Stimulated activated naive B cell treated with anti-CD40 and anti-IgM and Interleukin-4, amounts not matched to agents 10 μg/mL and 1 μg/mL and 100 μg/mL, for 72 hours (primary cell): Measurements from ENCODE around the gene USH2A.
"Not testable (repeated sequence)": the region's sequence is repeated elsewhere in the genome, so short reads cannot be mapped to it uniquely, and the experiment has no call there.

Source experiments
- ATAC-seq, 2 donors: fragments of 150-1000 bp; cut with Tn5 transposase; replicated peaks; 2 replicates each; pipeline ENCODE4 v1.10.0; 2021; ENCODE audit warnings: moderate library complexity in 1 of 2
- DNase-seq: peaks from one replicate; pipeline ENCODE4 v3.0.0; 2021
- H3K27ac Mint-ChIP-seq: one replicate; pipeline ENCODE4 v1.8.0; 2022; ENCODE audit warnings: mild to moderate bottlenecking, mixed read lengths
- H3K27me3 Mint-ChIP-seq, 2 donors: one replicate each; pipeline ENCODE4 v1.8.0; 2022; ENCODE audit warnings: mixed read lengths in 2 of 2
- H3K36me3 Mint-ChIP-seq, 2 donors: one replicate each; pipeline ENCODE4 v1.8.0; 2022; ENCODE audit warnings: mixed read lengths in 2 of 2, mild to moderate bottlenecking in 1 of 2
- H3K4me1 Mint-ChIP-seq, 2 donors: one replicate each; pipeline ENCODE4 v1.8.0; 2022; ENCODE audit warnings: mixed read lengths in 2 of 2, mild to moderate bottlenecking in 1 of 2
- H3K4me3 Mint-ChIP-seq, 2 donors: one replicate each; pipeline ENCODE4 v1.8.0; 2022; ENCODE audit warnings: mild to moderate bottlenecking in 2 of 2, mixed read lengths in 2 of 2, moderate library complexity in 1 of 2
- H3K9me3 Mint-ChIP-seq, 2 donors: one replicate each; pipeline ENCODE4 v1.8.0; 2022; ENCODE audit warnings: mixed read lengths in 2 of 2, mild to moderate bottlenecking in 1 of 2

USH2A gene

DNA sequence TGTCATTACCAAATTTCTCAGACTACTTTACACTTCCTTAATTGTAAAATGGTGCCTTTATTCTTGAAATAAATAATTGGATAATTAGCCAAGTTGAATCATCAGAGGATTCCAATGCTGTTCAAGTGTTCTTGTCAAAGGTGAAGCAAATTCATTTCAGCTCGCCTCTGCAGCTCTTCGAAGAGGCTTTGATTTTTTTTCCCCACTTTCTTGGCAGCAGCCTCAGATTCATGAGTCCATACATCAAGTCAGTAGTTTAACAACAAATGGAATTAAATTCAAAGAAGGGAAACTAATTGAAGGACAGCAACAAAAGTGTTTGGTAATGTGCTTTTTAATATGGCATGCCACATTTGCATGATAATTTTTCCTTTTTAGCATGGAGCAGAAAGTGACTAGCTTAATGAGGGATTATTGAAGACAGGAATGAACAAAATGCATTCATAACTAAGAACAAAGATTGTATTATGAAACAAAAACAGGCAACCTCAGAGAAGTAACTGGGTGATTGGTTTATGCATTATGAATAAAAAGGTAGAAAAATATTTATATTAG is 239.0 kb downstream of the USH2A start:
- no peaks in the 10 kb centered on the region for H3K27me3 Mint-ChIP-seq
- H3K36me3 Mint-ChIP-seq: no peaks in the 10 kb centered on the region
- H3K4me1 Mint-ChIP-seq: no peaks in the 10 kb centered on the region
- ATAC-seq (no peak), DNase-seq (no peak)
- no peak overlapping the region for H3K4me3 Mint-ChIP-seq
- H3K9me3 Mint-ChIP-seq: peaks cover 0 to 2% of the 10 kb centered on the region in 2 donors
- H3K27ac Mint-ChIP-seq: no peak overlapping the region

DNA sequence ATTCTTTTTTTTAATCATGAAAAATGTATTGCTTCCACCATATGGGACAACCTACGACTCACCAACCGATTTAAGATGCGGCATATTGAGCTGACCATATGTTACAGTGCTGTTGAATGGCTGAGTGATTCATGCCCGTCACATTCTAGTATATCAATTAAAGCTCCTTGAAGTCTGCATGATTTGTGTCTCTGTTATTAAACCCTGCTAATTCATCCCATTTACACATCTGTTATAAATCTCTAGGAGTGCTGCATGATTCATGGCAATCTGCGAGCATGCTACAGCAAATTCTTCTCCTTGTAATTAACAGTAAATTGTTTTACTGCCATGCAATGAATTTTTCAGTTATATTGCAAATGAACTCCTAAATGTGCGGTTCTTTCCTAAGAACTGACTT is 239.8 kb downstream of the USH2A start:
- no peaks in the 10 kb centered on the region for H3K36me3 Mint-ChIP-seq
- no peak overlapping the region for H3K4me3 Mint-ChIP-seq
- no peak for ATAC-seq

DNA sequence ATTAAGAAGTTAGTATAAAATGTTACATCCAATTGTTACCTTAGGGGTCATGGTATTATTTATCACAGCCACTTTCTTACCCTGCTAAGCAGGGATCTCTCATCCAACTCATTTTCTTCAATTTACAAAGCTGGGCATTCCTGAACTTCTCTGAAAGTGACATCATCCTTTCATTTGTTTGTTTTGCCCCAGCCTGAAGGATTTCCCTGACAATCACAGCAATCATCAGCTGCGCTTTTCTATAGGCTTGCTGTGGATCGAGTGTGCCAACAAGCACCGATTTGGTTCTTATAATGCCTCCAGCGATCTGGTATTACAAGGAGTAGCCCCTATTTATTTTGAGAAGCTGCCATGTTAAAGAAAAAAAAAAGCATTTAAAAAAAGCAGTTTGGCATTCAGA is 240.2 kb downstream of the USH2A start:
- Mint-ChIP-seq H3K36me3 (no peaks in the 10 kb centered on the region), H3K4me1 (no peaks in the 10 kb centered on the region), H3K27me3 (no peaks in the 10 kb centered on the region), H3K27ac (no peak overlapping the region), H3K4me3 (no peak overlapping the region), H3K9me3 (peaks cover 0 to 2% of the 10 kb centered on the region in 2 donors)
- DNase-seq (no peak), ATAC-seq (no peak)

More for the DNA sequence above, 239.8 kb downstream of the USH2A start:
- DNase-seq: no peak
- Mint-ChIP-seq H3K27me3 (no peaks in the 10 kb centered on the region), H3K4me1 (no peaks in the 10 kb centered on the region), H3K27ac (no peak overlapping the region), H3K9me3 (peaks cover 0 to 2% of the 10 kb centered on the region in 2 donors)

DNA sequence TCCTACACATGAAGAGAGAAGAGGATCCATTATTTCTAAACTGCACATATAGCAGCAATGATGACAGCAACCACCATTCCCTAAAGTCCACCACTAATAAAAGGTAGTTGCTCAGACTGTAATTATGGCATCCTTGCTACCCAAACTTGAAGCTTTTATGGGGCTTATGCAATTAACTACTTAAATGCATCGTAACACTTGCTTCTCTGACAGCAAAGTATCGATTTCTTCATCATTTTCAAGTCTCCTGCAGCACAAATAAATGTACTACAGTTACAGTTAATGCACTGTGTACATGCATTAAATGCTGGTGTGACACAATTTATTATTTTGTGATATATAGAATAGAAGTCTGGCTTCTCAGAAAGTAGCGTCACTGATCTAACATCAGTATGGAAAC is 241.7 kb downstream of the USH2A start:
- no peaks in the 10 kb centered on the region for H3K36me3 Mint-ChIP-seq
- H3K9me3 Mint-ChIP-seq: peaks cover 0 to 2% of the 10 kb centered on the region in 2 donors
- no peaks in the 10 kb centered on the region for H3K4me1 Mint-ChIP-seq
- H3K27me3 Mint-ChIP-seq: no peaks in the 10 kb centered on the region
- H3K27ac Mint-ChIP-seq: no peak overlapping the region
- ATAC-seq (no peak), DNase-seq (no peak)
- no peak overlapping the region for H3K4me3 Mint-ChIP-seq

DNA sequence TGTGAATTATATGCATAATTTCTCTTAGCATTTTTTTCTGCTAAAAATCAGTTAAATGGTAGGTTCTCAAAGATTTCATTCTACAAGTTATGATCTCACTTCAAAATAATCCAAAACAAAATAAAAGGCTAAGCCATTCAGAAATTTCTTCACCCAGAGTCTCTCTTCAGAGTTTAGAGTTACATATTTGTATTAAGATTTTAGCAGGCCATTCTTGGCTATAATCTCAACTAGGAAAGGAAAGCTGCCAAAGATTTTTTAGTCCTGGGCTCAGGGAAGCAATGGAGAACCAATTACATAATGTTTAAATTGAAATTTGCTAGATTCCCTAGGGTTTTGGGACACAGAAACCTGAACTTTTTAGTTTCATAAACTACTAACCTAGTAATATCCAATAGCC is 245.0 kb downstream of the USH2A start:
- Mint-ChIP-seq H3K4me1 (no peaks in the 10 kb centered on the region), H3K27me3 (no peaks in the 10 kb centered on the region), H3K9me3 (no peaks in the 10 kb centered on the region), H3K4me3 (no peak overlapping the region), H3K27ac (no peak overlapping the region), H3K36me3 (no peaks in the 10 kb centered on the region)
- DNase-seq (no peak), ATAC-seq (no peak)

DNA sequence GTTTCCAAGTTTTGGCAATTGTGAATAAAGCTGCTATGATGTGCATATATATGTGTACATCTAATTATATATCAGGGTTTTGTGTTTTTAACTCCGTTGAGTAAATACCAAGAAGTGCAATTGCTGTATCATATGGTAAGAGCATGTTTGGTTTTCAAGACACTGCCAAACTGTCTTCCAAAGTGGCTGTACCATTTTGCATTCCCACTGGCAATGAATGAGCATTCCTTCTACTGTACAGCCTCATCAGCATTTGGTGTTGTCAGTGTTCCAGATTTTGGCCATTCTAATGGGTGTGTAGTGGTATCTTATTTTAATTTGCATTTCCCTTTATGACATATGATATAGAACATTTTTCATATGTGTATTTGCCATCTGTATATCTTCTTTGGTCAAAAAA is 246.3 kb downstream of the USH2A start:
- Mint-ChIP-seq H3K4me3 (no peak overlapping the region), H3K27ac (no peak overlapping the region), H3K36me3 (no peaks in the 10 kb centered on the region), H3K9me3 (no peaks in the 10 kb centered on the region), H3K27me3 (no peaks in the 10 kb centered on the region), H3K4me1 (no peaks in the 10 kb centered on the region)
- DNase-seq (no peak), ATAC-seq (no peak)

DNA sequence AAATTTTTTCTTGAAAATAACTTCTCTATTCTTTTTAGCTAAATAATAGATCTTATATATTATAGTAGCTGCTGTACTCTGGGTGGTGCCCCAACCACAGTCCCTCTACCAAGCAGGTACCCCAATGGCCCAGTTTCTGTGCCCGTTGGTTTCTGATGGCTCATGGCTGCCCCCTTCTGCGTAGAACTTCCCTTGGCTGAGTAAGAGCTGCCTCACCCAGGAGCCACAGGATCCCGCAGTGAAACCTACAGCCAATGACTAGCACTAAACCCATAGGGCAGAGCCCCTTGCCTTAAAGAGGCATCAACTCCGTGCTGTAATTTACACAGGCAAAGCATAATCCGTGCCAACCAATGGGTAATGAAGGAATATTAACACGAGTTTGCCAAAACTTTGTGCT is 247.5 kb downstream of the USH2A start:
- Mint-ChIP-seq H3K4me1 (no peaks in the 10 kb centered on the region), H3K27ac (no peak overlapping the region), H3K36me3 (no peaks in the 10 kb centered on the region), H3K4me3 (no peak overlapping the region), H3K27me3 (no peaks in the 10 kb centered on the region), H3K9me3 (no peaks in the 10 kb centered on the region)
- ATAC-seq: no peak
- no peak for DNase-seq

DNA sequence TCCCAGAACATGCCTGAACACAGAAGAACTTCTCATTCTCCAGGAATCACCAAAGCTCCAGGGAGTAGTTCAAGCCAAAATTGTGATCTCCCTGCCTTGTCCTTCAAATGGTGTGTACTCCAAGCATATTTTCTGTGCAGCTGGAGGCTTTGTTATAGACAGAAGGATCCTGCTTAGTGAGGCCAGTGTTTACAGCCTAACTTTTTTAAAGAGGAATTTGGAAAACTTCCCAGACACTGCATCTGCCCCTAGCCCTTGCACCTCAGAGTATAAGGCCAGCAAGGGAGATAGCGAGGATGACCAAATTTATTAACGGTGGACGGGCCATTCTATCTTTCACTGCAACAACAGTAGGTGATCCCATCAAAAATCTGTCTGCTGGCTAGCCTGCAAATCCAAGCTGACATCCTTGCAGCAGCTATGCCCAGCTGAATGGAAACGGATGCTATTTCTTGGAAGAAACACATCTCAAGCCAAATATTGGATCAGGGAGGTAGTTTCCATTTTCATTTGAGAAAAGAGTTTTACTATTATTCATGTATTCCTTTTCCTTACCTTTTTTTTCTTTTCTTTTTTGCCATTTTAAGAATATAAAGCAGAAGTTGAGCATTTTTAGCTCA is 249.8 kb downstream of the USH2A start:
- no peak overlapping the region for H3K27ac Mint-ChIP-seq
- DNase-seq: no peak
- ATAC-seq: no peak
- H3K4me3 Mint-ChIP-seq: no peak overlapping the region
- no peaks in the 10 kb centered on the region for H3K27me3 Mint-ChIP-seq
- H3K9me3 Mint-ChIP-seq: no peaks in the 10 kb centered on the region
- no peaks in the 10 kb centered on the region for H3K36me3 Mint-ChIP-seq
- H3K4me1 Mint-ChIP-seq: no peaks in the 10 kb centered on the region

DNA sequence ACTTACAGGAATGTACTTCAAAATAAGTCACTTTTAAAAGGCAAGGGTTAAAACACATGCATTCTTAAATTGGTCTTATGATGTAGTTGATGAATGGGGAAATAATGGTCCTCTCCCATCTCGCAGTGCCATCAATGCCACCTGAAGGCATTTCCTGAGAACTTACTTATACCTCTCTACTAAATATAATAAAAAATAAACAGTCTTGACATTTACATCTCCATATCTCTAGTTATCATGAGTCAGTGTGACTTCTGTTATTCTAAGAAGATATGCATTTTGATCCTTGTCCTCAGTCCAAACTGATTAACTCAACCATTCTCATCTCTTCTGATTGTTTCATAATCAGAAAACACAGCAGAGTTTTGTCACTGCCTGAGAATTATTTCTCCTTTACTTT is 253.9 kb downstream of the USH2A start:
- no peak overlapping the region for H3K4me3 Mint-ChIP-seq
- no peaks in the 10 kb centered on the region for H3K9me3 Mint-ChIP-seq
- ATAC-seq (no peak), DNase-seq (no peak)
- no peaks in the 10 kb centered on the region for H3K4me1 Mint-ChIP-seq
- H3K36me3 Mint-ChIP-seq: no peaks in the 10 kb centered on the region
- no peak overlapping the region for H3K27ac Mint-ChIP-seq
- H3K27me3 Mint-ChIP-seq: no peaks in the 10 kb centered on the region

DNA sequence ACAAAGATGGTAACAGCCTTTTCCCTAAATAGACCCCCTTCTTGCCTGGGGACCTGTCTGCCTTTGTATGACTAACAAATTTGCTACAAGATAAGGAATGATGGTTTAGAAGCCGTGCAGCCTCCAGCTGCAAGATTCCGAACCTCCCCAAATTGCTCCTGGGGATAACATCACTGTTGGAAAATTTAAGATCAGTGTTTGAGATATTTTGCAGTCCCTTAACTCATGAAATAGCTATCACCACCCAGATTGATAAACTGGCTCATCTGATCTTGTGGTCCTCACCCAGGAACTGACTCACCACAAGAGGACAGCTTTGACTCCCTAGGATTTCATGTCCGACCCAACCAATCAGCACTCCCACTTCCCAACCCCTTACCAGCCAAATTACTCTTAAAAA is 254.7 kb downstream of the USH2A start:
- DNase-seq: no peak
- no peaks in the 10 kb centered on the region for H3K27me3 Mint-ChIP-seq
- H3K36me3 Mint-ChIP-seq: no peaks in the 10 kb centered on the region
- H3K9me3 Mint-ChIP-seq: no peaks in the 10 kb centered on the region
- no peak for ATAC-seq
- no peak overlapping the region for H3K4me3 Mint-ChIP-seq
- no peak overlapping the region for H3K27ac Mint-ChIP-seq
- H3K4me1 Mint-ChIP-seq: no peaks in the 10 kb centered on the region

DNA sequence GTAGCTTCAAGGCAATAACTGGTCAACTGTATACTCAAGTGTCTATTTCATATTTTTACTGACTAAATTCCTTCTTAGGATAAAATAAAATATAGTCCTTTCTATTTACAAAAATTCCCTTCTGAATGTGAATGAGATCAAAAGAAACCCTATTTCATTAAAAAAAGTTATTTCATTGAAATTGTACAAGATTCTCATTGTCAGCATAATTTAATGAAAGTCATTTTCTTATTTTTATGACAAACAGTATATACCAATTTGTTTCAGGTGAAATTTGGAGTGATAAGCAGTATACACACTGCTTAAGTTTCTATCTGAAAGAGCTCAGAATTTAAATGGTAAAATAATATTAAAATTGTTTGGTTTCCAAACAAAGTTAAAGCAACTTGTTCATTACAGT is 269.2 kb downstream of the USH2A start:
- no peak for DNase-seq
- Mint-ChIP-seq H3K36me3 (no peaks in the 10 kb centered on the region), H3K27ac (no peak overlapping the region), H3K9me3 (peaks cover 1 to 5% of the 10 kb centered on the region in 2 donors), H3K27me3 (no peaks in the 10 kb centered on the region), H3K4me1 (no peaks in the 10 kb centered on the region), H3K4me3 (no peak overlapping the region)
- no peak for ATAC-seq

DNA sequence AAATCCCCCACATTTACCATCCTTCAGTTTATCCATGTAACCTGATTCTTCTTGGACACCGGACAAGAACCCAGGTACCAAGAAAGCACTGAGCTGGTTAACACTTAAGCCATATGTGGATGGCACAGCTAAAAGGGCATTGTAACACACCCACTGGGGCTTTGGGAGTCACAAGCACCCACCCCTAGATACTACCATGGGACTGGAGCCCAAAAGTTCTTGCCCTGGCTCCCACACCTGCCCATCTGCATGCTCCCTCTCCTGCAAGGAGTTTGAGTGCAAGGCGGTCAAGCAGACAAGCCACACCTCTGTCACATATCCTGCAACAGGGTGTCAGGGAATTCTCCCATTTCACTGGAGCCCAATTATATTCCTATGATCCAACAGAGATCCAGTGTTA is 270.1 kb downstream of the USH2A start:
- H3K9me3 Mint-ChIP-seq: peaks cover 1 to 5% of the 10 kb centered on the region in 2 donors
- no peaks in the 10 kb centered on the region for H3K36me3 Mint-ChIP-seq
- no peaks in the 10 kb centered on the region for H3K4me1 Mint-ChIP-seq
- ATAC-seq: no peak
- DNase-seq: no peak
- no peak overlapping the region for H3K27ac Mint-ChIP-seq
- H3K4me3 Mint-ChIP-seq: no peak overlapping the region
- no peaks in the 10 kb centered on the region for H3K27me3 Mint-ChIP-seq

DNA sequence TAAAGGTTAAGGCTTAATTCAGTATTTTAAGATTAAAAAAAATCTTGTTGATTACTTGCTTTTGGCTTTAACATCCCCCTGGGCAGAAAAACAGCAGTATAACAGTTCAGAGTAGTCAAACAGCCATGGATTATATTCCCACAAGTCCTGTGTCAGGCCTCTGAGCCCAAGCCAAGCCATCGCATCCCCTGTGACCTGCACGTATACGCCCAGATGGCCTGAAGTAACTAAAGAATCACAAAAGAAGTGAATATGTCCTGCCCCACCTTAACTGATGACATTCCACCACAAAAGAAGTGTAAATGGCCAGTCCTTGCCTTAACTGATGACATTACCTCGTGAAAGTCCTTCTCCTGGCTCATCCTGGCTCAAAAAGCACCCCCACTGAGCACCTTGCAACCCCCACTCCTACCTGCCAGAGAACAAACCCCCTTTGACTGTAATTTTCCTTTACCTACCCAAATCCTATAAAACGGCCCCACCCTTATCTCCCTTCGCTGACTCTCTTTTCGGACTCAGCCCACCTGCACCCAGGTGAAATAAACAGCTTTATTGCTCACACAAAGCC is 277.7 kb downstream of the USH2A start:
- H3K27ac Mint-ChIP-seq, ATAC-seq, H3K36me3 Mint-ChIP-seq, H3K27me3 Mint-ChIP-seq, H3K4me3 Mint-ChIP-seq, H3K4me1 Mint-ChIP-seq, H3K9me3 Mint-ChIP-seq, DNase-seq: not testable (repeated sequence)

DNA sequence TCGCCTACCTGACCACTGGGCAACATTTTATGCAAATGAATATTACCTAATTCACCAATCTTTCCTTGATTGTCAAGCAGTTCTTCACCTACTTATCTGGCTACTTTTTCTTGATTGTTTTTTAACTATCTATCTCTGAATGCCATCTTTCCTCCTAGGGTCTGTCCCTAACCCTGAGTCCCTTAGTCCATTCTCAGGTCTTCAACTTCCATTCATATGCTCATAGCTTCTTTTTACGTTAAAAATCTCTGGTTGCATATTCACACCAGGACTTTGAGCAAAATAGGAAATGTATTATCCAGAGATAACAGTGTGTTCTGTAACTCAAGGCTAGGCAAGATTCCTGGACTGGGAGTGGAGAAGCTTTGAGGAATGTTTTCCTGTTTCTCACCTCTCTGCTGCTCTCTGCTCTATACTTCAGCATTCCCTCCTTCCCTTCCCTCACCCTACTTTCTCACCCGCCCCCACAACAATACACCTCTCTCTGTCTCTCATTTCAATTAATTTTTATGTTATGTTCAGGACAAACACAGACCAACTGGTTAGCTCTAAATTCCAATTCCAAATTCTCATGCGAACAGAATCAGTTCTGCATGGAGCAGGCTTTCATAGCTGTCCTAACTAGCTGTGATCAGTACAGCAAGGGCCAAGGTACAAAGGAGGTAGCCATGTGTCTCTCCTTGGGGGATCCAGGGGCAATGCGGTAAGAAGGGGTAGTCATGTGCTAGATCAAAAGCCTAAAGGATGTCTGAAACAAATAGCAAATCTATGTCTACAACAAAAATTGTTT is 278.4 kb downstream of the USH2A start:
- H3K27me3 Mint-ChIP-seq: no peaks in the 10 kb centered on the region
- no peak overlapping the region for H3K27ac Mint-ChIP-seq
- no peaks in the 10 kb centered on the region for H3K4me1 Mint-ChIP-seq
- no peaks in the 10 kb centered on the region for H3K36me3 Mint-ChIP-seq
- no peak for DNase-seq
- no peaks in the 10 kb centered on the region for H3K9me3 Mint-ChIP-seq
- ATAC-seq: no peak
- H3K4me3 Mint-ChIP-seq: no peak overlapping the region

DNA sequence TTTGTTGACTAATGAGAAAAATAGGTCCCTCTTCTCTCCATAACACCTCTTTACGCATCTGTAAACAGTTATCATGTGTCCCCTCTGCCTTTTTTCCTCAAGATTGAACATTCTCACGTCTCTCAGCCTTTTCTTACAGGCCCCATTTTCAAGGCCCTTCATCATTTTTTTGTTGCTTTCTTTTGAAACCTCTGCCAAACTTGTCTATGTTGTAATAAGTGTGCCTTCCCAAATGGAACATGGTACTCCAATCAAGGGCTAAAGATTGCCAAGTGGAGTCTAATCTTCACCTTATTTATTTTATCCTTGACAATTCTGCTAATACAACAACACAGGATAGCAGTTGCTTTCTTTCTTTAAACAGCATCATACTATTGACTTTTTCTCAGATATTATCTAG is 280.3 kb downstream of the USH2A start:
- H3K27ac Mint-ChIP-seq: no peak overlapping the region
- ATAC-seq (no peak), DNase-seq (no peak)
- H3K36me3 Mint-ChIP-seq: no peaks in the 10 kb centered on the region
- no peaks in the 10 kb centered on the region for H3K27me3 Mint-ChIP-seq
- no peaks in the 10 kb centered on the region for H3K9me3 Mint-ChIP-seq
- H3K4me1 Mint-ChIP-seq: no peaks in the 10 kb centered on the region
- no peak overlapping the region for H3K4me3 Mint-ChIP-seq
